Karpas-422 (cell line): ENCODE measurements around the gene PCTP. TPM values are rescaled to one million over a fixed set of nuclear protein-coding genes. Genes with fewer than 3 reads are reported as not detected.

Source experiments
- DNase-seq: peaks from one replicate; pipeline ENCODE4 v3.0.0-alpha.2; 2015
- H2AFZ ChIP-seq: fragments of 200-600 bp; sonication (generic); 2 replicates; pipeline ENCODE4 v1.6.1; 2014; ENCODE audit warnings: antibody characterized with exemption, low read length, mixed read lengths
- H3K27ac ChIP-seq: fragments of 200-600 bp; sonication (generic); 2 replicates; pipeline ENCODE4 v1.5.1; 2014; ENCODE audit warnings: mild to moderate bottlenecking, low read length, moderate library complexity
- H3K27me3 ChIP-seq: fragments of 200-600 bp; sonication (generic); 2 replicates; pipeline ENCODE4 v1.6.1; 2014; ENCODE audit warnings: low read length, mixed read lengths
- H3K36me3 ChIP-seq: fragments of 200-600 bp; sonication (generic); 2 replicates; pipeline ENCODE4 v1.6.1; 2014; ENCODE audit warnings: low read length, mixed read lengths; ENCODE audit not compliant: insufficient read depth
- H3K4me1 ChIP-seq: fragments of 200-600 bp; sonication (generic); 2 replicates; pipeline ENCODE4 v1.6.1; 2014; ENCODE audit warnings: mild to moderate bottlenecking, low read length, mixed read lengths
- H3K4me2 ChIP-seq: fragments of 200-600 bp; sonication (generic); 2 replicates; pipeline ENCODE4 v1.6.1; 2014; ENCODE audit warnings: low read length, low read depth, mild to moderate bottlenecking; ENCODE audit not compliant: poor library complexity, severe bottlenecking
- H3K4me3 ChIP-seq: fragments of 200-600 bp; sonication (generic); 2 replicates; pipeline ENCODE4 v1.5.1; 2014; ENCODE audit warnings: mild to moderate bottlenecking, antibody characterized with exemption, low read length, mixed read lengths
- H3K79me2 ChIP-seq: fragments of 200-600 bp; sonication (generic); 2 replicates; pipeline ENCODE4 v1.6.1; 2014; ENCODE audit warnings: mild to moderate bottlenecking, low read length, mixed read lengths
- H3K9ac ChIP-seq: fragments of 200-600 bp; sonication (generic); 2 replicates; pipeline ENCODE4 v1.6.0; 2014; ENCODE audit warnings: low read length
- H3K9me2 ChIP-seq: fragments of 200-600 bp; sonication (generic), shearing (Covaris generic); replicated peaks from 2 replicates; pipeline ENCODE4 v1.6.0; 2014; ENCODE audit warnings: mild to moderate bottlenecking, low read length, moderate library complexity; ENCODE audit not compliant: insufficient read depth
- H3K9me3 ChIP-seq: fragments of 300-700, 200-600 bp; sonication (generic); 2 replicates; pipeline ENCODE4 v1.6.1; 2014; ENCODE audit warnings: low read length, mixed read lengths
- H4K20me1 ChIP-seq: fragments of 200-600 bp; sonication (generic); 2 replicates; pipeline ENCODE4 v1.6.1; 2014; ENCODE audit warnings: mild to moderate bottlenecking, antibody characterized with exemption, low read length, low read depth; ENCODE audit not compliant: insufficient read depth
- total RNA-seq: library from RNA; depleted of rRNA; stranded (reverse); fragments of >200 nt; shearing (Covaris generic); gene quantifications from 2 replicates; pipeline ENCODE4 v1.2.3, GENCODE V29; 2014; ENCODE audit warnings: low replicate concordance

The PCTP gene
- total RNA-seq, 1 experiment from 2014 or later = 15.1 TPM

DNA sequence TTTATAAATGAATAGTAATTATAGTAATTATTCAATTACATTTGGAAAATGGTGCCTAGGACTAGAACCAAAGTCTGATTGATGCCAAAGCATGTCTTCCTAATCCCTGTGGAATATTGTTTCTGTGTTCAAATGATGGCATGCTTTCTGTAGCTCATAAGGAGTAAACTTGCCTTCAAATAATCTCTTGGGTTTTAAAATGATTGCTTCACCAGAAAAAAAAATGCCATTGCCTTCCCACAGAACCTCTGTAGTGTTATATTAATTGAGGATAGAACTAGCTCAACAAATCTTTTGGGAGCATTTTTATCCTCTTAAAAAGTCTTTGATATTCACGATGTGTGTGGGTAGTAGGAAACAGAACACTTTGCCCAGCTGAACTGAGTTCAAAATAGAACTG is 20.5 kb upstream of the PCTP start:
- no peak overlapping the region for H3K9ac ChIP-seq
- H3K27me3 ChIP-seq = no peaks in the 10 kb centered on the region
- H3K79me2 ChIP-seq = no peaks in the 10 kb centered on the region
- no peak overlapping the region for H3K4me3 ChIP-seq
- H2AFZ ChIP-seq = no peak overlapping the region
- no peaks in the 10 kb centered on the region for H3K36me3 ChIP-seq
- no peak for DNase-seq
- H3K9me2 ChIP-seq = no peaks in the 10 kb centered on the region
- H3K9me3 ChIP-seq = no peaks in the 10 kb centered on the region
- H3K4me1 ChIP-seq = peaks cover 18% of the 10 kb centered on the region
- no peak overlapping the region for H3K4me2 ChIP-seq
- no peak overlapping the region for H3K27ac ChIP-seq
- H4K20me1 ChIP-seq = no peaks in the 10 kb centered on the region

DNA sequence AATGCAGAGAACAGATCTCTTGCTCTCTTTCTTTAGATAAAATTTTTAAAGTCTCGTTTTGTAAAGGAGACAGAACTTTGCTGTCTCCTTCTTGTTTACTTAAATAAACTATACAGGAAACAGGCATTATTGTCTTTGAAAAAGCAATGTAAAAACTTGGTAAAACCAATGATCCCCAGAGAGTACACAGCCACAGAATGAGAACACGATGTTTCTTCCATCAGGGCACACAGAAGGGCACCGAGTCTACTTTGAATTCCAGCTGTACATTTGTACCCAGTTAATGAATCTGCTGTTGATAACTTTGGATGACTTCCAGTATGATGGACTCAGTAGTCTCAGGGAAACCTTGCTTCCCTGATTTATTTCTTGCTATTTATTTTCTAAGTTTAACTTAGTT is 20.0 kb upstream of the PCTP start:
- Histone ChIP-seq H3K9me2 (no peaks in the 10 kb centered on the region), H2AFZ (no peak overlapping the region), H3K27me3 (no peaks in the 10 kb centered on the region), H3K27ac (no peak overlapping the region), H3K4me2 (no peak overlapping the region), H3K79me2 (no peaks in the 10 kb centered on the region), H3K9me3 (no peaks in the 10 kb centered on the region), H3K4me1 (peaks cover 14% of the 10 kb centered on the region), H3K4me3 (no peak overlapping the region), H3K9ac (no peak overlapping the region), H3K36me3 (no peaks in the 10 kb centered on the region), H4K20me1 (no peaks in the 10 kb centered on the region)
- no peak for DNase-seq

DNA sequence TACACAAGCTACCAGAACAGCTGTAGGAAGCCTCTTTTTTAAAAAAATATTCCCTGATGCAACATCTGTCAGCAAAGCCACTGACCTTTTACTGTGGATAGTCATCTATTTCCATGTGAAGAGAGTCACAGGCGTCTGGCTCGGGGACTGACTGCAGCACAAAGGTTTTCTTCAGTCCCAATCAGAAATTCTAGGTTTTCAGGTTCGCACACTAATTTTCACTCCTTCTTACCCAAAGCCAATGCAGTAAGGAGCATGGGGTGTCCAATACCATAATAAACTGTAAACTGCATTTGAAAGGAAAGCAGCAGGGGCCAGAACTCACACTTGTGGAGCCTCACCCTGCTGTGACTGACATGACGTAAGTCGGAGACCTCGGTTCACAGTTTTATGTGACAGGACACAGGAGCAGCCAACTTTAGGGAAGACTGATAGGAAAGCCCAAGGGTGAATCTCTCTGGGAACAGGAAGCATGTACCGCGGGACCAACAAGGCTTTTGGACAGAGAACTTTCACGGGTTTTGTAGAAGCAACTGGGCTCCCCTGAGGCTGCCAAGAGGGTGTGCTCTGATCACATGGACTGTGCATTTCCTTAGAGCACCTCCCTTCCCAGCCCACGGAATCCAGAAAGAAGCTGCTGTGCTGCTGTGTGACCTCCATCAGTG is 19.1 kb upstream of the PCTP start:
- Histone ChIP-seq H3K9ac (no peak overlapping the region), H4K20me1 (no peaks in the 10 kb centered on the region), H3K9me3 (no peaks in the 10 kb centered on the region), H2AFZ (no peak overlapping the region), H3K27me3 (no peaks in the 10 kb centered on the region), H3K4me3 (no peak overlapping the region), H3K27ac (no peak overlapping the region), H3K4me1 (peaks cover 14% of the 10 kb centered on the region), H3K36me3 (no peaks in the 10 kb centered on the region), H3K4me2 (no peak overlapping the region), H3K9me2 (no peaks in the 10 kb centered on the region), H3K79me2 (no peaks in the 10 kb centered on the region)
- no peak for DNase-seq

DNA sequence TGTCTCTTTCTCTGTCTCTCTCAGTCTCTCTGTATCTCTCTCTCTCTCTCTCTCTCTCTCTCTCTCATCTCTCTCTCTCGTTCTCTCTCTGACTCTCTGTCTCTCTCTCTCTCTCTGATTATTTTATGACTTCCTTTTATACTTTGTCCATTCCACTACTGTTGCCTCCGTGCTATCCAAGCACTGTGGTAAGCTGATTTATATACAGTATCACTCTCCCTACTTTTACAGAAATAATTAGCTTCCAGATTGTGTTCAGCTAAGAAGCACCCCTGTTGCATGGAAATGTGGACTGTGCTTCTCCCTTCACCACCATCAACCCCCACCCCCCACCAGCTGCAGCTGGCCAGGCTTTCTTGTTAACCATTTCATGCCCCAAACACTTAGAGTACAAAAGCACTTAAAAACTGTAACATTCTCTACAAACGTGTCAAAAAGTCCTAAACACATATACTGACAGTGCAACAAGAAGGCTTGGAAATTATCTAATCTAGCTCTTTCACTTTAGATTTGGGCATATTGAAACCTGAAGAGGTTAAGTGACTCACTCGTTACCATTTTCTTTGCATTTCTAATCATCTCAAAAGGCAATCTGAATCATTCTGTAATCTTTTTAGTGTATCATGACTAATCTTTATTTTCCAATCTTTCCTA is 16.6 kb upstream of the PCTP start:
- Histone ChIP-seq H4K20me1 (no peaks in the 10 kb centered on the region), H3K4me2 (peak overlapping the region; percentile 30), H3K36me3 (no peaks in the 10 kb centered on the region), H3K9ac (no peak overlapping the region), H3K27ac (no peak overlapping the region), H3K4me3 (no peak overlapping the region), H2AFZ (no peak overlapping the region), H3K9me2 (no peaks in the 10 kb centered on the region), H3K79me2 (no peaks in the 10 kb centered on the region), H3K9me3 (no peaks in the 10 kb centered on the region), H3K27me3 (no peaks in the 10 kb centered on the region), H3K4me1 (peaks cover 20% of the 10 kb centered on the region)
- DNase-seq = no peak

DNA sequence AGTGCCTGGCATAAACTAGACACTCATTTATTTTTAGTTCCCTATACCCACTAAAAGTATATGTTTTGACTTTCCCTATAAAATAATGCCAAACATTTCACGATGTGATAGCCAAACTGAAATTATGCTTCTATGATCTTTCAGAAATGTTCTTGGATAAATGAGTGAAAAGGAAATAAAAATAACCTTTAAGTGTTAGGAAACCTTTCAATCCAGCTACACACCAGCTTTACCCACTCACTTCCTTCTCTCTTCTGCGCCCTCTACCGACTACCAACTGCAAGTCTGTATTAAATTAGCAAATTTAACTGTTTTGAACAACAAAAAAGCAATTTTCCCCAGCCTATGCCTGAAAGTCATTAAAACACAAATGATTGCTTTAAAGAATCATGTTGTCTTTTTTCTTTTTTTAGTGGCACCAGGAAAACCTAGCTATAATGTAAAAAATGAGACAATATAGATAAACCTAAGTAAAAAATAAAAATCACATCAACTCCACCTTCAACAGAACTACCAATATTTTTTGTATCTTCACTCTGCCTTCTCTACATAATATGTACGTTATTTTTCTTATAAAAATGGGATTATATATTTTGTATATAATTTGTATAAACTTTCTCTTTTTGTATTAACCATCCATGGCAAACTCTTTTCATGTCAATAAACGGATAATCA is 15.0 kb upstream of the PCTP start:
- DNase-seq = peak; percentile 79
- Histone ChIP-seq H3K36me3 (no peaks in the 10 kb centered on the region), H3K27ac (no peak overlapping the region), H4K20me1 (no peaks in the 10 kb centered on the region), H3K27me3 (no peaks in the 10 kb centered on the region), H3K4me2 (no peak overlapping the region), H3K4me3 (no peak overlapping the region), H3K9me2 (no peaks in the 10 kb centered on the region), H2AFZ (no peak overlapping the region), H3K4me1 (peaks cover 20% of the 10 kb centered on the region), H3K9ac (no peak overlapping the region), H3K79me2 (no peaks in the 10 kb centered on the region), H3K9me3 (no peaks in the 10 kb centered on the region)

DNA sequence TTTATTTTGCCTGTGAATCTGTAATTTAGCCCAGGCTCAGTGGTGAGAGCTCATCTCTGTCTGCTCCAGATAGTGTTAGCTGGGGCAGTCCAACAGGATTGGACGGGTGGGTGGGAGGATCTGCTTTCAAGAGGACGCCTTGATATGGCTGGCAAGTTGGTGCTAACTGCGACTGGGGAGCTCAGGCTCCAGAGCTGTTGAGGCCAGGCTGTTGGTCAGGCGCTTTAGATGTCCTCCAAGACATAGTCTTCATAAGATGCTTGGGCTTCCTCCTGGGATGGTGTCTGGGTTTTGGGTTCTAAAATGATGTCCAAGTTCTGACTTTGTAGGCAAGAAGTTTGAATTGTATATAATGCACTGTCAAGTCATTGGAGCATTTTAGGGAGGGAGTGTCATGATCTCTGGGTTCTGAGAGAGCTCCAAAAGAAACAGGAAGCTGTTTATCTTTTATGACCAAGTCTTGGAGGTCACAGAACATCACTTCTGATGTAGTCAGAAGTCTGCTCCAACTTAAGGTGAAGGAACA is 12.8 kb upstream of the PCTP start:
- no peak for DNase-seq
- H3K4me3 ChIP-seq = no peak overlapping the region
- H3K27me3 ChIP-seq = no peaks in the 10 kb centered on the region
- H2AFZ ChIP-seq = peak overlapping the region; percentile 32; the same call in 1 of the 2 replicates
- peaks cover 34% of the 10 kb centered on the region for H3K4me1 ChIP-seq
- H3K9me3 ChIP-seq = no peaks in the 10 kb centered on the region
- H3K9ac ChIP-seq = no peak overlapping the region
- H4K20me1 ChIP-seq = no peaks in the 10 kb centered on the region
- H3K9me2 ChIP-seq = no peaks in the 10 kb centered on the region
- no peak overlapping the region for H3K27ac ChIP-seq
- peak overlapping the region; percentile 38 for H3K4me2 ChIP-seq
- H3K79me2 ChIP-seq = no peaks in the 10 kb centered on the region
- H3K36me3 ChIP-seq = no peaks in the 10 kb centered on the region

DNA sequence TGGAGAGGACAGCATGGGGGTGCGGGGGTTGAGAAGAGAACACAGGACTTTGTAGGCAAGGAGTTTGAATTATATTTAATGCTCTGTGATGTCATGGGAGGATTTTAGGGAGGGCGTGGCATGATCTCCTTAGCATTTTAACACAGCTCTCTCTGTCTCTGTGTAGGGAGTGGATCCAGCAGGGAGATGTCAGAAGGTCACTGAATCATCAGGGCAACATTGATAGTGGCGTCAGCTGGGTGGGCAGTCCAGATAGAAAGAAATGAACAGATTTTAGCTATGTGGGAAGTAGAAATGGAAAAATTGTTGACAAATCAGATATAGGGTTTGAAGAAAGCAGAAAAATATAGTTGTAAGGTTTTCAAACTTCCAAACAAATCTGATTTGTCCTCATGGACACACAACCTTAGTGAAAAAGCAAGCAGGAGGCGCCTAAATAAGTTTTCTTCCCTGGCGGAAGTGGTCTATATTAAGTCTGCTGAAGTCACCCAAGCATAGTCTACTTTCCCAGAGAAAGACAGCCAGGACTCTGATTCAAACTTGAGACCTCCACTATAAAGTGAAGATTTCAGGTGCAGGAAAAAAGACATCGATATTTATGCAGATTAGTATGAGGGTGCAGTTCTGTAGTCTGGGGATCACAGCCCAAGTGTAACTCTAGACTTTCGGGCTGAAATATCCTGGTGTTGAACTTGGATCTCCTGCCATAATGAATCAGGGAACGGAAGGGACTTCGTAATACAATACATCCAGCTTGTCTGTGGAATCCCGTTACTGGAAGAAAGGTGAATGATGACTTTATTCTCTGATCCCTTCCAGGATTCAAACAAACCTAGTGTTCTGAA is 10.1 kb upstream of the PCTP start:
- H3K4me3 ChIP-seq = no peak overlapping the region
- DNase-seq = no peak
- no peaks in the 10 kb centered on the region for H3K36me3 ChIP-seq
- H4K20me1 ChIP-seq = no peaks in the 10 kb centered on the region
- no peaks in the 10 kb centered on the region for H3K27me3 ChIP-seq
- H3K4me1 ChIP-seq = peaks cover 28% of the 10 kb centered on the region
- H3K9me3 ChIP-seq = no peaks in the 10 kb centered on the region
- H3K27ac ChIP-seq = no peak overlapping the region
- H3K79me2 ChIP-seq = no peaks in the 10 kb centered on the region
- H3K9me2 ChIP-seq = no peaks in the 10 kb centered on the region
- no peak overlapping the region for H2AFZ ChIP-seq
- no peak overlapping the region for H3K4me2 ChIP-seq
- no peak overlapping the region for H3K9ac ChIP-seq

DNA sequence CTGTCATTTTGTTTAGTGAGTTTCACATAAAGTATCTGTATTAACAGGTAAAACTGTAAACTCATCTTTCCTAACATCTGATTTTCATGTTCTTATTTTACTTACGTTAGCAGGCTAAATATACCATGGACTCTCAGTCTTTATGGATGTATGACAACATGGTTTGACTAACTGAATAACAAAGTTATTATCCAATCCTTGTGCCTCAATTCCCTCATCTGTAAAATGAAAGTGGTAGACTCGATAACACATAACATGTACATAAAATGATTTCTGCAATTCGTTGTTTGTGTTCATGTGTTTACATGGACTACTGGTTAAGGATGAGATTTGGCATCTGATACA is 9.5 kb upstream of the PCTP start:
- Histone ChIP-seq H3K4me3 (no peak overlapping the region), H4K20me1 (no peaks in the 10 kb centered on the region)
- DNase-seq = no peak

More for the DNA sequence above, 9.5 kb upstream of the PCTP start:
- no peaks in the 10 kb centered on the region for H3K9me2 ChIP-seq
- peaks cover 28% of the 10 kb centered on the region for H3K4me1 ChIP-seq
- H3K9ac ChIP-seq = no peak overlapping the region
- H3K9me3 ChIP-seq = no peaks in the 10 kb centered on the region
- H3K27me3 ChIP-seq = no peaks in the 10 kb centered on the region
- H2AFZ ChIP-seq = no peak overlapping the region
- no peaks in the 10 kb centered on the region for H3K36me3 ChIP-seq
- no peak overlapping the region for H3K27ac ChIP-seq
- H3K79me2 ChIP-seq = no peaks in the 10 kb centered on the region
- no peak overlapping the region for H3K4me2 ChIP-seq
